WI38 (cell line): ENCODE results near the gene POFUT1.

Source experiments
- H3K4me3 ChIP-seq: 2 replicates; pipeline ENCODE4 v1.5.1; 2011; ENCODE audit warnings: low read depth, mild to moderate bottlenecking, control low read depth, low read length
- CTCF ChIP-seq: IDR thresholded peaks from 2 replicates; pipeline ENCODE4 v1.5.1; 2012; ENCODE audit warnings: low read depth, mild to moderate bottlenecking, control low read depth, low read length

POFUT1 gene

GRCh38 chr20:32227744-32228688 lies 20.3 kb downstream of the POFUT1 start:
- TF ChIP-seq CTCF: no peak

DNA sequence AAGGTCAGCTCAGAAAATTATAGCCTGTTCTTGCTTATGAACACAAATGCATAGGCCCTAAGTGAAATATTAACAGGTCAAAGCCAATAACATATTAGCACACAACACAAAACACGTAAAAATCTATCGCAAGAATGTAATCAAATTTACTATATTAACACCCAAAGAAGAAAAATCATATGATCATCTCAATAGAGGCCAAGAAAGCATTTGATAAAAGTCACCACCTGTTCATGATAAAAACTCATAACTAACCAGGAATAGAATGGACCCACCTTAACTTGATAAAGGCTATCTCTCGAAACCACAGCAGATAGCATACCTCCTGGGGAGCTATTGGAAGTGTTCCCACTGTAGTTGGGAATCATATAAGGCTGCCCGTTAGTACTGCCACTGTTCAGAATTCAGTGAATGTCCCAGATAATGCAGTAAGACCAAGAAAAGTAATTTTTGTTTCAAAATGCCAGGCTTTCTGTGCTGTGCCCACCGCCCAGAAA lies 21.6 kb downstream of the POFUT1 start:
- no peak overlapping the region for H3K4me3 ChIP-seq
- TF ChIP-seq CTCF: no peak

More at GRCh38 chr20:32227744-32228688, 20.3 kb downstream of the POFUT1 start:
- H3K4me3 ChIP-seq: no peak overlapping the region

- no peak for TF ChIP-seq CTCF
- H3K4me3 ChIP-seq: no peak overlapping the region
These were observed 23.0 kb downstream of the POFUT1 start for GRCh38 chr20:32230707-32231106.

- no peak overlapping the region for H3K4me3 ChIP-seq
- TF ChIP-seq CTCF: no peak
These were observed 23.6 kb downstream of the POFUT1 start for GRCh38 chr20:32231245-32231644.

GRCh38 chr20:32231847-32232246 lies 24.2 kb downstream of the POFUT1 start:
- H3K4me3 ChIP-seq: no peak overlapping the region
- TF ChIP-seq CTCF: no peak

- no peak overlapping the region for H3K4me3 ChIP-seq
- TF ChIP-seq CTCF: no peak
These were observed 24.7 kb downstream of the POFUT1 start for GRCh38 chr20:32232326-32232886.

GRCh38 chr20:32233286-32233685 lies 25.6 kb downstream of the POFUT1 start:
- H3K4me3 ChIP-seq: no peak overlapping the region
- TF ChIP-seq CTCF: no peak
